ENCODE data around the gene TMC1.

- TF ChIP-seq CTCF (IDR thresholded peaks at IDR 0.05; ENCODE audit: low read depth, low read length, poor library complexity, severe bottlenecking) (no peak), EZH2phosphoT487 (IDR thresholded peaks at IDR 0.05; ENCODE audit: borderline replicate concordance, low read length) (no peak)
Observed at GRCh38 chr9:72855321-72855720, 333.9 kb downstream of the TMC1 start.
